ENCODE measurements around the gene CYB561. TPM values are rescaled to one million over a fixed set of nuclear protein-coding genes. Genes with fewer than 3 reads are reported as not detected.

Gene CYB561
- total RNA-seq, 1 donor from 2014 or later, result 21.7 TPM

DNA sequence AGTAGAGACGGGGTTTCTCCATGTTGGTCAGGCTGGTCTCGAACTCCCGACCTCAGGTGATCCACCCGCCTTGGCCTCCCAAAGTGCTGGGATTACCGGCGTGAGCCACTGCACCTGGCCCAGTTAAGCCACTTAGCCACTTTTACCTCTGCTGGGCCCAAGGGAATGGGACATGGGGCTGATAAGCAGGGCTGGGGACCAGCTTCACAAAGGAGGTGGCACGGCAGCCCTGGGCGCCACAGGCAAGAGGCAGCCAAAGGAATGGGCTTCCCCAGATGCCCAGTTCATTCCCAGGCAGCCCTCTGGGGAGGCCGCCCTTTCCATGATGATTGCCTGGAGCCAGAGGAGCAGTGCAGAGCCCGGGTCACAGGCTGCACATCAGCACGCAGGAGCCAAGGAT lies 5.0 kb upstream of the CYB561 start:
- DNase-seq, result no peak

DNA sequence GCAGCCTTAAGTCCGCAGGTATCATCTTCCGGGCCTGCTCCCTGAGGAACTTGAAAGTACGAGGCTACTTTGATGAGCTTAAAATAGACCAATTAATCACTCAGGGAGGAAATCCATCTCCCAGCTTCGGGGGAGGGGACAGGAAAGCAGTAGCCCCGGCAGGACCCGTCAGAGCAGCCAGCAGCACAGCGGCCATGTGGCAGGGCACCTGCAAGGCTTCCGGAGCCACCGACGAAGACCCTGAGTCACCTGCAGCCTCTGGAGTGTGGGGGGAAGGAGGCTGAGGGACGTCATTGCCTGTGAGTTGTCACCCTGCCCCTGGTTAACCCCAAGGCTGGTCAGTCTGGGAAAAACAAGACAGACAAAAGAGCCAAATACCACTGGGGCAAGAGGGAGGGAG lies 4.4 kb upstream of the CYB561 start:
- DNase-seq, result no peak

DNA sequence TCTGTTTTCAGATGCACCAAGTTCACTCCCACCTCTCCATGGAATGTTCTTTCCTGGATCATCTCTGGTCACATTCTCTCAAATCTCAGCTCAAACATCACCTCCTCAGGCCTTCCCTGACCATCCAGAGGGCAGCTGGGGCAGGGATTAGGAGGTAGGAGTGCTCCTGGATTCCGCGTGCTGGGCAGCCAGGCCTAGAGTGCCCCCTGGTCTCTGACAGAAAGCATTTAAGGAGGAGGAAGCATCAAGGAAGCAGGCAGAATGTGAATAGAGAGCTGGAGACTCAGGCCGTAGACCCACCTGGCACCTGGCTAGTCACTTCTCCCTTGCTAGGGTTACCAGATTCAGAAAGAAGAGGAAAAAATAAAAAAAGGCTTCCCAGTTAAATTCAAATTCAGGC lies 2.5 kb upstream of the CYB561 start:
- DNase-seq, result no peak

GRCh38 chr17:63447471-63448009 lies 1.4 kb upstream of the CYB561 start:
- no peak for DNase-seq

- no peak for DNase-seq
Measured at GRCh38 chr17:63446753-63447470, 806 bp upstream of the CYB561 start.

DNA sequence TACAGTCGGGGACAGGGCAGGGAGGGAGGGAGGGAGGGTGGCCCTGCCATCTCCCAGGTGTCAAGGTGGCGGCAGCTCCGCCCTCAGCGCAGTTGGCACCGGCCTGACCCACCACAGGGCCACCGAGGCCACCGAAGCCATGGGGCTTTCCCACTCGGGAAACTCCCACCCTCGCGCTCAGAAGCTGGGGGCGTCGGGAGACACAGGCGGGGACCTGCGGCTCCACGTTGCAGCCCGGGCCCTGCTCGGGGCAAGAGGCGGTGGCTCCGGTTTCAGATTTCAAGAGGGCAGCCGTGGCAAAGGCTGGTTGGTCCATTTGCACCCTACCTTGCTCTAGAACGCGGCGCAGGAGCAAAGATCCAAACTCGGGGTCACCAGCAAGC lies 544 bp downstream of the CYB561 start:
- DNase-seq, result no peak

- DNase-seq, result no peak
Measured at GRCh38 chr17:63445065-63445464, 1.0 kb downstream of the CYB561 start.

GRCh38 chr17:63444457-63444856 lies 1.6 kb downstream of the CYB561 start:
- no peak for DNase-seq

GRCh38 chr17:63443053-63443452 lies 3.1 kb downstream of the CYB561 start:
- no peak for DNase-seq

DNA sequence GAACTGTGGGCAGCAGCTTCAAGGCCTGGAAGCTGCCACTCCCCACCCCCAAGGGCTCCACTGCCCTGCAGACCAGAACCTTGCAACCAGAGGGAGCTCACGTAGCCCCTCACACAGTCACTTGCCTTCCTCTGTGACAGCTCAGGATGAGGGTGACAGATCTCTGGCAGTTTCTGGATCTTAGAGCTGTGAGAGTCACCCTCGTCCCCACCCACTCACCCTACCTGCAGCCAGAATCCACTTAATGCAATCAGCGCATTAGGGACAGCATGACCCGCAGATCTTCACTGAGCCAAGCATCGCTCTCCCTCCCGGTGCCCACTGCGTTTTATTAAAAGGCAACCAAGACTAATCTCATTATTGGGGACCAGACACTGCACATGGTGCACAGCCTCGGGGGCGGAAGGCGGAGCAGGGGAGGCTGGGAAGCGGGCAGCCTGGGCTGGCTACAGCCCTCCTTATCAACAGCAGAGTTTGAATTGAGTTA lies 3.5 kb downstream of the CYB561 start:
- no peak for DNase-seq

DNA sequence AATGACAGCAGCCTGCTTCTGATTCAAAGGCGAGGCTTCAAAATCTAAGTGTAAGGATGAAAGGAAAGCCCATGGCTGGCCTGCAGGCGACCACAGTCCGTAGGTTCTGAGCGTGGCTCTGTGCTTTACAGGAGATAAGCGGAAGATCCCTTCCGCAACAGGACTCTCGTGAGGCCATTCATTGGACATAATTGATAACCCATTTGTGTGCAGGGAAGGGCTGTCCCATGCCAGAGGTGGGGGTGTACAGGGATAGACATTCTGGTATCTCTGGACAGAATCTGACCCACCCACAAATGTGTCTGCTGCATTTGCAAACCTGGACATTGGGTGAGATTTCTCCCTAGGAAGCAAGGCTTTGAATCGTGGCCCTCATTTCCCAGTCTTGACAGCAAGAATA lies 4.0 kb downstream of the CYB561 start:
- DNase-seq, result no peak

DNA sequence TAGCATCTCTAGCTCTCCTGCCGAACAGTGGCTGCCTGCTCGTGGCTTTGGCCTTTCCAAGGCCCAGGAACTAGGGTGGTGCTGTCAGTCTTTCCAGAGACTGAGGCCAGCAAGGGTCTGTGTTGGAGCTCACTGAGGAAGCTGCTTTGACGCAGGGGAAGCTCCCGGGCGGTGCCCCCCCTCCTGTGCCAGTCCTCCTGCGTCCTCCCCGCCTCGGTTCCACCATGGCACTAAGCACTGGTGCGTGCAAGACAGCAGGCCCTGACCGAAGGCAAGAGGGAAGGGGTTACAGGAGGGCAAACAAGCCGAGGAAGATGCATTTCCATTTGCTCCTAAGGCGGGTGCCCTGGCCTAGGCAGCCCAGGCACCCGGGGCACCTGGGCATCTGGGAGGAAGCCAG lies 4.5 kb downstream of the CYB561 start:
- DNase-seq, result no peak

DNA sequence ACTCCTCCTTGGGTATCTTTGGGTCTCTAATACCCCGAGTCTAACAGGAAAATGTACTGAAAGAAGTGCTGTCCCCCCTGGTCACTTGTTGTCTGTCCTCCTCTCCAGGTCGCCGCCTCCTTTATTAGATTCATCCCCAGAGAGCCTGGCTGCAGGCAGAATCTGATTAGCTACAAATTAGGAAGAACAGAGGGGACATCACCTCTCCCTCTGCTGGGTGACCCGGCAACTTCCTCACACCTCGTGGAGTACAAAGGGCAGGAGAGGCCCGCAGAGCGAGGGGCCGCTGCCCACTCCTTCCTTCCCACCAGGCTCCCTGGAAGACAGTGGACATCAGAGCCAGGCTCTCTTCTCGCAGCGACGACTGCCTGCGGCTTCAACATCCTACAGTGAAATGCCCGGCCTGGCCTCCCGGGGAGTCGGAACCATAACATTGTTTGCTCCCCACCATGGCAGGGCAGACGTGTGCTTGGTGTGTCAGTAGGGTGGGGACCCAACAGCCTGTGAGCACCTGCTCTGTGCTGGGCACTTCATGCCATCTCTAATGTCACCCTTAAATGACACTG lies 5.3 kb downstream of the CYB561 start:
- no peak for DNase-seq

DNA sequence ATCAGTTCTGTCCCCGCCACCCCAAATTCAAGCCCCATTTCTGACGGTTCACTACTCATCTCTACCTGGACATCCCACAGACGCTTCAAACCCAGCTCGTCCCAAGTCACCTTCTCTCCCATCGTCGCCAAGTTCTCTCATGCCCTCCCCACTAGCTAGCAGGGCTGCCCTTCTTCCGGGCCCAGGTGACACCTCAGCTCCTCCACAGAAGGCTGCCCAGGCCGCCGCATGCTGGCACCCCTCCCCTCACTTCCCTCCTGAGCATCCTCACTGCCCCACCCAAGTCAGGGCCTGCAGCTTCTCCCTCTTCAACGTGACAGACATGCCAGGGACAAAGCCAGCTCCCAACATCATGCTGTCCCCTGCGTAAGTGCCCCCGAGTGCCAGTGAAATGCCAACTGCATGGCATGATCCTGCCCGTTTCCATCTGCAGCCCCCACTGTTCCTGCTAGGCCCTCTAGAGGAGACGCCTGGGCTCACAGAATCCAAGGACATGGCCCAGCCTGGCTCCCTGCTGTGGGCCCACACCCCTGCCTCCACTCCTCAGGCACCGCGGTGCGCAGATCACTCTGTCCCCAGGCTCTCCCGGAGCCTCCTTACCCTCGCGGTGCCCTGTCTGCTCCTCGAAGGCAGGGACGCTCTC lies 5.9 kb downstream of the CYB561 start:
- DNase-seq, result no peak

DNA sequence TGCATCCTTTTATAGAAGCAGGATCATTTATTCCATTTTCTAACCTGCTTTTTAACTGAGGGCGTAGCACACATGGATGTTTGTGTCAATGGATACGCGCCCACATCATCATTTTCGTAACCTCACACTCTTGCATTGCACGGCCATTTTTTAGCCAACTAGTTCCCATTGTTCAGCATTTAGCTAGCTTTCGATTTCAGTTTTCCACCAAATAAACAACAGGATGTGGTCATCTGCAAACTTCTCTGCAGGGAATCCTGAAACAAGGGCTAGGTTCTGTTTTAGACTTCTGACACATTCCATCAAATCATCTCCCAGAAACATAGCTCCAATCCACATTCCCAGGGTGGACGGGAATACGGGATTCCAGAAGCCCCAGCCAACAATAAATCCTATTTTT lies 6.4 kb downstream of the CYB561 start:
- DNase-seq, result no peak

DNA sequence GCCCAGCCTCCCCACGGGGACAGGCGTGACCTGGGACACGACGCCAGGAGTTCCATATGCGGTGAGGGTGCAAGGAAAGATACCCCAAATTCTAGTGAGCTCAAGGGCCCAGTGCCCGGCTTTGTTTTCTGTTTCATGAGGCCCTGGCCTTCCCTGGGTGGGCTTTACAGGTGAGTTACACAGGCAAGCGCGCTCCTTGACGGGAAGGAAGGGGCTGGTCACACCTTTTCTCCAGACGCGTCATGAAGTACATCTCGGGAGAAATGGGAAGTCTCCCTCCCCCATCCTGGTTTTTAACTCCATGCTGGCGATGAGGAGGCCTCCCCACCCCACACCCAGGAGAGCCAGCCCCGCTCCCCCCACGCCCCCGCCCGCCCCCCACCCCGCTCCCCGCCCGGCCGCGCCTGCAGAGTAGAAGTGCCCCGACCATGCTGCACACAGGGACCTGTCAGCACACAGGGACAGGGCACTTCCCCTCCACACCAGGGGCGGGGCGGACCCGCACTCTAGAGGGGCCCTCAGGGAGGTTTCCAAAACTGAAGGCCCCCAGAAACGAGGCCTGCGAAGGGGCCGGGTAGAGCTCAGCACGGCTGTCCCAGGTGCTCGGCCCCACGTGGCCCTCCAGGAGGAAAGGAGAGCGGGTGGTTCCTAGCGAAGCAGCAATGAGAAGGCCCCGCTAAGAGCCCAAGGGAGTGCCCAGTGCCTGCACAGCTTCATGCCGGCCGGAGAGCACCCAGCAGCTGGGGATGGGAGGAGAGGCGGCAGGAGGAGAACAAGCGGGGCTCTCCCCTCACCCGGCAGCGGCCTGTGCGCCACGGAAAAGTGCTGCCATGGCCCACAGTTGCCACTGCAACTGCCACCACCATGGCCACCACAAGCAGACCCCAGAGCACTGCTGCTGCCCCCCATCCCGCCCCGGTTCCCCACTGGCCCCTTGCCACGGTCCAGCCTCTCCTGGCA lies 7.7 kb downstream of the CYB561 start:
- DNase-seq, result no peak

GRCh38 chr17:63437287-63438091 lies 8.6 kb downstream of the CYB561 start:
- DNase-seq, result peak; percentile 43

GRCh38 chr17:63436523-63437110 lies 9.5 kb downstream of the CYB561 start:
- DNase-seq, result peak; percentile 25

GRCh38 chr17:63435681-63436522 lies 10.2 kb downstream of the CYB561 start:
- DNase-seq, result no peak

GRCh38 chr17:63434951-63435571 lies 11.0 kb downstream of the CYB561 start:
- peak; percentile 83 for DNase-seq
